ENCODE data around the gene OR5H14.

DNA sequence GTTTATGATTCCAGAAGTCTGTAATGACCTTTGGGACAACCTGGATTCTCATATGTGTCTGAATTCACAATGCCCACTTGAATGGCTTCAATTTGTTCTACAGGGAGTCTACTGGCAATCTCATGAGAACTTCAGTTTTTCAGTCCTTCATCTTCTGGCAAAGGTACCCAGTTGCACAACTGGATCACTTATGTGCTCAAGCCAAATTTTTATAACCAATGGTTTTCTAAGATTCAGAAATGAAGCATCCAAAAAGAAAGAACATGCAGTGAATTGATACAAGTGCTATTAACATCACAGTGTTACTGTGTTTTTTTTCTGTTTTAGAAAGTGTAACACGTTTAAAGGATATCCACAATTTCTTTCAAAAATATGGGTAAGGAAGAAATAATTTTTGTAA, at the start of gene OR5H14:
- TF ChIP-seq, protein P1, sequence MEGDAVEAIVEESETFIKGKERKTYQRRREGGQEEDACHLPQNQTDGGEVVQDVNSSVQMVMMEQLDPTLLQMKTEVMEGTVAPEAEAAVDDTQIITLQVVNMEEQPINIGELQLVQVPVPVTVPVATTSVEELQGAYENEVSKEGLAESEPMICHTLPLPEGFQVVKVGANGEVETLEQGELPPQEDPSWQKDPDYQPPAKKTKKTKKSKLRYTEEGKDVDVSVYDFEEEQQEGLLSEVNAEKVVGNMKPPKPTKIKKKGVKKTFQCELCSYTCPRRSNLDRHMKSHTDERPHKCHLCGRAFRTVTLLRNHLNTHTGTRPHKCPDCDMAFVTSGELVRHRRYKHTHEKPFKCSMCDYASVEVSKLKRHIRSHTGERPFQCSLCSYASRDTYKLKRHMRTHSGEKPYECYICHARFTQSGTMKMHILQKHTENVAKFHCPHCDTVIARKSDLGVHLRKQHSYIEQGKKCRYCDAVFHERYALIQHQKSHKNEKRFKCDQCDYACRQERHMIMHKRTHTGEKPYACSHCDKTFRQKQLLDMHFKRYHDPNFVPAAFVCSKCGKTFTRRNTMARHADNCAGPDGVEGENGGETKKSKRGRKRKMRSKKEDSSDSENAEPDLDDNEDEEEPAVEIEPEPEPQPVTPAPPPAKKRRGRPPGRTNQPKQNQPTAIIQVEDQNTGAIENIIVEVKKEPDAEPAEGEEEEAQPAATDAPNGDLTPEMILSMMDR (IDR thresholded peaks at IDR 0.05), result no peak
- TF ChIP-seq POLR2A (IDR thresholded peaks at IDR 0.05) (no peak), EP300 (IDR thresholded peaks at IDR 0.05) (no peak)

Measured in ovary (tissue), 3 donors.